NAMALWA (cell line): ENCODE results near the gene RNF4.
"Not testable (repeated sequence)": the region's sequence is repeated elsewhere in the genome, so short reads cannot be mapped to it uniquely, and the experiment has no call there.

Experiments used
- DNase-seq: peaks from one replicate; pipeline ENCODE4 v3.0.0-alpha.2; 2015; ENCODE audit warnings: low spot score

Gene RNF4

DNA sequence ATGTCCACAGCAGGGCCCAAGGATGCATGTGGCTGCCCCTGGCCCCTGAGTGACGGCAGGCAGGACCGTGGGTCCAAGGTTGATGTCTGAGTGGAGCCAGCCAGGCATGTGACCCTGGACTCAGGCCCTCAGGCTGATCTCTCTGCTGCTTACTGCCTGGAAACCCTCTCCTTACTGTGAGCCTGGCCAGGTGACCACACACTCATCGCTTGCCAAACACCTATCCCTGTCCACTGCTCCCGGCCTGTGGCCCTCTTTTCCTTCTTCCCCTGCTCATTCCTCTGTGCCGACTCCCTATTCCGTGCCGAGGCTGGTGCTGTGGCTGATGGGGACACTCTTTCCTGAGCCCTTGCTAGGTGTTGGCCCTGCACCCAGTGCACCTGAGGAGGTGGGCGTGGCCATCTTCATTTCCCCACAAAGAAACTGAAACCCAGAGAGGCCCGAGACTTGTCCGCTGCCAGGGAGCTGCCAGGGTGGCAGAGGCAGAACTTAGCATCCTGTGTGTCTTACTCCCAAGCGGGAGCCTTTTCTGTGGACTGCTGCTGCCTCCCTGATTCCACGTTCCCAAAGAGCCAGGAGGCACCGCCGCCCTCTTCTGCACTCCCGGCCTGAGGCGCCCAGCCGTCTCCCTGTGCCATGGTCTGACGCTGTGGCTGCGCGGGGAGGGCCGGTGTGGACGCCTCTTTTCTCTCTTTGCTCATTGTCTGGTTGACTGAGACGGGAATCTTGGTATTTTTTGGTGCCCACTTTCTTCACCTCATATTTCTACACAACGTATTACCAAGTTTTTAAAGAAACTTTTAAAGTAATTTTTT, 11.2 kb upstream of the RNF4 start:
- no peak for DNase-seq

DNA sequence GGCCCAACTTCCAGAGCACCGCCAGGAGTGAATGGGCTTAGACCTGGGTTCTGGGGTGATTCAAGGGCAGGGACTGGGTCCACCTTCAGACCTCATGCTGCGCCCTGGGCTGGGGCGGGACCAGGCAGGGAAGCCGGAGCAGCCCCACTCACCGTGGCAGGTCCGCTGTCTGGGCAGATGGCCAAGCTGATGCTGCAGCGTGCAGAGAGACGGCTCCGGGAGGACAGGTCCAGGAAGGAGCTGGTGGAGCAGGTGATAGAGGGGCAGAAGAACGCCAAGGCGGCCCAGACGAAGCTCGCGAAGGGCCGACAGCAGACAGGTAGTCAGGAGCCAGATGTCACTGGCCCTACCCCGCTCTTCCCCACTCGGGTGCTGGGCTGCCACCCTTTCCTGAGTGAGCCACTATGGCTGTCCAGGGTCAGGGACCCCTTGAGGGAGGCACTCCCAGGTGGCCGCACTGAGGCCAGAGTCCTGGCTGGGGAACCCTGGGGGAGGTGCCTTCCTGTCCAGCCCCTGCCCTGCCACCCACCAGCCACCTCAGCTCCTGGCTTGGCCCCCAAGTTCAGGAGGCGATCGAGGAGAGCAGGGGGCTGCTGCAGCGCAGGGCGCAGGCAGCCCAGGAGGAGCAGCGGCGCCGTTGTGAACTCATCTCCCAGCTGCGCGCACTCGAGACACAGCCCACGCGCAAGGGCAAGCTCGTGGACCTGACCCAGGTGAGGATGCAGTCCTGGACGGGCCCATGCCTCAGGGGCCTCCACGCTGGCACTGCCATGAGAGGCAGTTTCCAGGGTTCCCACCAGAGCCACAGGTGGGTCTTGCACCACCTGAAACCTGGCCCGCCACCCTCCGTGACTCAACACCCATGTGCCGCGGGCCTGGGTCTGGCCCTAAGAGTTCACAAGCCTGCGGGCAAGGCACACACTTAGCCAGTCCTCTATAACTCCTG, 10.1 kb upstream of the RNF4 start:
- no peak for DNase-seq

DNA sequence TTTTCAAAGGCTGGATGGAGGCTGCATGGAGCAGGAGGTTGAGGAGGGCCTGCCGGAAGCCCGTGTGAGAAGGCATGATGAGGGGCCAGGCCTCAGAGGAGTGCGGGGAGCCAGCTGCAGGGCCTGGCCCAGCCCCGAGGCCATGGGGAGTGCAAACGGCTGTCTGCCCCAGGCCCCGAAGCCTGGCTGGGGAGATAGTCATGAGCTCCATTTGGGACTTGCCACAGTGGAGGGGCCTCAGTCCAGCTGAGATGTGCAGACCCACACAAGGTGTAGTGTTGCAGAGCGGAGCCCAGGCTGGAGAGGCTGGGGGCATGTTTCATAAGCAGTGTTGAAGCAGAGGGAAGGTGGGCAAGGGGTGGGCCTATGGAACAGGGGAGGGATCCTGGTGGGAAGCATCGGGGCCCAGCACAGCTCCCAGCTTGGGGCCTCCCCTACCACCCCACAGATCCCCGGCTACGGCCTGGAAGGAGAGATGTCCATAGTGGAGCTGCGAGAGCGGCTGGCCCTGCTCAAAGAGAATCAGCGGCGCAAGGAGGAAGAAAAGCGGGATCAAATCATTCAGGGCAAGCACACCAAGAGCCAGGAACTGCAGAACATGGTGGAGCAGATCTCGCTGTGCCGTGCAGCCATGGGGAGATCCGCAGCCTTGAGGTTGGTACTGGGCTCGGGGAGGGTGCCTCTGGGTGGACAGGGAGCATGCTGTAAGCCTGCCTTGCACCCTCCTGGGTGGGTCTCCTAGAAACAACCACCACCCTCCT, 9.1 kb upstream of the RNF4 start:
- DNase-seq = no peak

DNA sequence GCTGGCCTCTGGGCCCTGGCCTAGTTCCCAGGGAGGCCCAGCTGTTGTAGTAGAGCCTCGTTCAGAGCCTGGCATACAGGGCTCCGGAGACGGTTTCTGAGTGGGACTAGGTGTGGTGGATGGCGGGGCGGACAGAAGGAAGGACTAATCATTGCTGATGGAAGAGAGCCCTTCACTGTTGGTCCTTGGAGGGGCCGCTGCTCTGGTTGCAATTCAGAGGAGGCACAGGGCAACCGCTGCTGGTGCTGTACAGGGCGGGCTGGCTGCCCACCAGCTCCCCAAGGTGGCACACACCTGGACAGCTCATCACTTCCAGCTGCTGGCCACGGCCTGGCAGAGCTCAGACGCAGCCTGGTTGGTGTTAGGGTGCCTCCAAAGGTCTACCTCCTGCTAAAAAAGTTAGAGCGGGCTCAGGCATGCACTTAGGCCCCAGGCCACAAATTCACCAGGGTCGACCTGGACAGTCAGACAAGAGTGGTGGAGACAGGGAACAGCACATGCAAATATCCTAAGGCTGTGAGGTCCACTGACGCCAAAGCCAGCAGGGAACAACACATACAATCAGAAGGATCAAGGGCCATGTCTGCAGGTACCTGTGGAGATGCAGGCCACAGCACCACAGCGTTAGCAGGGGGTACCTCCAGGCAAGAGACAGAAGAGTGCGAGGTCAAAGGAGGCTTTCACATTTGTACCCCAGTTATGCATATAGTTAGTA, 7.5 kb upstream of the RNF4 start:
- DNase-seq = no peak

DNA sequence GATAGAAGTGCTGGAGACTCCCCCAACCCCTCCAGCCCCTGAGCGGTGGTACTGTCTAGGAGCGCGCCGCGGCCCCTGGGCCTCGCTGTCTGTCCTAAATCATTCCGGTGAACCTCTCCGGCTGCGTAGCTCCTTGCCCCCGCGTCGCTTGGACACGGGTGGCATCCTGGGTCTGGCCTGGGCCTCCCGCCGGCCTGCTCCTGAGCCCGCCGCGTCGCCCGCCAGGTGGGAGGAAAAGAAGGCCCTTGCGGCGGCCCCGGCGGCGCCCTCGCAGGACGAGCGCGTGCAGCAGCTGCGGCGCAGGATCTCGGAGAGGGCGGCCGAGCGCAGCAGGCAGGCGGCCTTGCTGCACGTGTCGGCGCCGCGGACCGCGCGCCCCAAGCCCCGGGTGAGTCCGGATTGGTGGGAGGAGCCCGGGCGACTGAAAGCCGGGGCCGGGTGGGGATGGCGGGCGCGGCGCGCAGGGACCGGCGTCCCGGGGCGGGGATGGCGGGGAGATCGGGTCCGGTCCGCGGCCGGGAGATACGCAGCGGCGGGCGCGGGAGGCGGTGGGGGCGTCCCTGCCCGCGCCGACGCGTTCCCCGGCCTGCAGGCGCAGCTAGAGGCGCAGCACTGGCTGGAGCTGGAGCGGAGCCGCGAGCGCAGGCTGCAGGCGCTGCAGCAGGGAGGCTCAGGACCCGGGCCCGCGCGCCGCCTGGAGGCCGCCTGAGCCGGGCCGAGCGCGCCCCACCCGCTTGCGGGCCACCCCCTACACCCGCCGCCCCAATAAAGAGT, 6.5 kb upstream of the RNF4 start:
- peak; percentile 76 for DNase-seq

DNA sequence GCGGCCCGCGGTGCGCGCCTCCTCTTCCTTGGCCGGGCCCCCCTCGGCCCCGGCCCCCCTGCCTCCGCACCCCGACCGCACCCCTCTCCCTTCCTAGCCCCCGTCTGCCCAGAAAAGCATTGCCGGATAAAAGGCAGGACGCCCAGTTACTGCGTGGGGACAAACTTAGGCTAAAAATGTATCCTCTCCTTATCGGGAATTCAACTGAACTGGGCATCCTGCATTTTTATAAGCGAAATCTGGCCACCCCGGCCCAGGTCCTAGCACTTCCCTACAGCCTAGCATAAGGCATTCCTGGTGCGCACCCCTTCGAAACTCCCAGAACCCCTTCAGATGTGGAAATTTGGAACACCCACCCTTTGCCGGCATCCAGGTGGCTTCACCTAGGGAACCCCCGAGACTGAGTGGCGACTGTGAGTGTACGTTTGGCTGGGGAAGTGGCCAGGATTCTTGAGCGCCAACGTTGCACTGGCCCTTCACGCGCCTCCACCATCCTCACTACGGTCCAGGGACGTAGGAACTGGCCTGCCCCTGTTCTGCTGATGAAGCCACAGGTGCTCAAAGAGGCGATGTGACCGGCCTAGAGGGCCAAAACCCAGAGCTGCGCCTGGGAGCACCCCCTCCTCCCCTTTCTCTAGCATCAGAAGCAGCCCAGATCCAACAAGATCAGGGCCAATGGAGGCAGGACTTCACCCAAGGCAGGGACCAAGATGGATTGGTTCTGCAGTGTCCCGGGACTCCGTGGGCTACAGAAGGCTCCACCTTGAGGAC, 5.7 kb upstream of the RNF4 start:
- no peak for DNase-seq

DNA sequence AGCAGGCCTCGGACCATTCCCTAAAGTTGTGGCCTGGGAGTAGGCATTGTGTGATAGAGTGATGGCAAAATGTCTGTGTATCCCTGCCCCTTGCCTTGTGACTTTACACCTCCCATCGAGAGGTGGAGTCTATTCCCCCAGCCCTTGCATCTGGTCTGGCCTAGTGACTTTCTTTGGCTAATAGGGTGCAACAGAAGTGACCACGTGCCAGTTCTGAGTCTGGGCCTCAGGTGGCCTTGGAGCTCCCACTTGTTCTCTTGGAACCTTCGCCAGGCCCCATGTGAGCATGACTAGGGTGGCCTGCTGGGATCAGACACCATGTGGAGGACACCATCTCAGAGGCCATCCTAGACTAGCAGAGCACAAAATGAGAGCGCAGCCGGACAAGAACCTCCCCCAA, 3.9 kb upstream of the RNF4 start:
- DNase-seq = no peak

DNA sequence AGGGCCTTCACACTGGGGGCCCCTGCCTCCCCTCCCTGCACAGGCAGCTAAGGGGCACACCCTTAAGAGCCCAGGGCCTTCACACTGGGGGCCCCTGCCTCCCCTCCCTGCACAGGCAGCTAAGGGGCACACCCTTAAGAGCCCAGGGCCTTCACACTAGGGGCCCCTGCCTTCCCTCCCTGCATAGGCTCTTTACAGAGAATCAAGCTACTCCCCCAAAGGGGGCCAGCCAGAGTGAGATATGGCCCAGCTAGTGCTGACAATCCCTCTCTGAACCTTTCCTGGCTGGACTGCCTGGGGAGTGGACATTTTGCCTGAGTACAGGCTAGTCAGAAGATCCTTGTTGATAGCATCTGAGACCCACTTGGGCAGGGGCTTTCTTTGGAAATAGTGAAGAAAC, 3.4 kb upstream of the RNF4 start:
- not testable (repeated sequence) for DNase-seq

DNA sequence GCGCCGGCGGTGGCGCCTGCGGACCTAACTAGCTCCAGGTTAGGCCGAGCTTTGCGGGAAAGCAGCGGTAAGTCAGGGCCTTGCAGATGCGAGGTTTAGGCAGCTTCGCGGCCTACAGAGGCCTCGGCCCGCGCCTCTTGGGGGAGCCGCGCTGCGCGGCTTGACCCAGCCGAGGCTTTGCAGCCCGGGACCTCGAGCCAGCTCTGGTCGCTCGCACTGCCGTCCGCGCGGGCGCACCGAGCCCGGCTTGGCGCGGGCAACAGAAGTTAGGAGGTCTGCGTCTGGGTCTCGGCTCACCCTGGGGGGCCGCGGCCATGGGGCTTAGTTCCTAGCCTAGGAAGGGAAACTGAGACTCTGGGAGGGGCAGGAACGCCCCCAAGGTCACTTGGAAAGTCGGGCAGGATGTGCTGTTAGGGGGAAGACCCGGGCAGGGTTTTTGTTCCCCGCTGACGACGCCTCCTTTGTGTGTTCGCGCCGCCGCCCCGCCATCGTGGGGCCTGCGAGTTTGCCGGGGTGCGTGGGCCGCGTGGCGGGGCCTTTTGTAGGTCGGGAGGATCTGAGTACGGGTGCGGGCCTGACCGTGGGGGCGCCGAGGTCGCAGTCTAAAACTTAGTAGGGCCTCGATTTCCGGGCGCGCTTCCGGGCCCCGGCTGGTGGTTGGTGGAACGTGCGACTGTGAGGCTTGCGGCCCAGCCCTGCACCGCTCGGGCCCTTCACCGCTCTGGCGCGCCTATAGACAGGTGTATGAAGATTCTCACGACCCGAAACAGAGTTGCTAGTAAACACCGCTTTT, 482 bp downstream of the RNF4 start:
- peak; percentile 76 for DNase-seq

DNA sequence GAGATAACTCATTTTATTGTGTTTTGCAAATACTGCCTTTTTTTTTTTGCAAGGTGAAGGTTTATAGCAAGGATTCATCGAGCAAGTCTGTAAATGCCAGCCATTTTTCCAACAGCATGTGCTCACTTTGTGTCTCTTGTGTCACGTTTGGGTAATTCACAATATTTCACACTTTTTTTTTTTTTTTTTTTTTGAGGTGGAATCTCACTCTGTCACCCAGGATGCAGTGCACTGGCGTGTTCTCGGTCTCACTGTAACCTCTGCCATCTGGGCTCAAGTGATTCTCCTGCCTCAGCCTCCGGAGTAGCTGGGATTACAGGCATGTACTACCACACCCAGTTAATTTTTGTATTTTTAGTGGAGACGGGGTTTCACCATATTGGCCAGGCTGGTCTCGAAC, 1.9 kb downstream of the RNF4 start:
- no peak for DNase-seq

DNA sequence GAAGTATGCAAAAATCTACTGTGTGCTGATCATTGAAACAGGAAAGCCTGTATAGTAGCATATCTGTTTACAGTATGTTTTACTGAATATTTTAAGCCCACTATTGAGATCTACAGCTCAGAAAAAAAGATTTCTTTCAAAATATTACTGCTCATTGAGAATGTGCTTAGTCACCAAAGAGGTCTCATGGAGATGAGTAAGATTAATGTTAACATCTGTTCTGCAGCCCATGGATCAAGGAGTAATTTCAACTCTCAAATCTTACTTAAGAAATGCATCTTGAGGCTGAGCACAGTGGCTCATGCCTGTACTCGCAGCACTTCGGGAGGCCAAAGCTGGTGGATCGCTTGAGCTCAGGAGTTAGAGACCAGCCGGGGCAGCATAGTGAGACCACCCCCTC, 3.3 kb downstream of the RNF4 start:
- DNase-seq = no peak

DNA sequence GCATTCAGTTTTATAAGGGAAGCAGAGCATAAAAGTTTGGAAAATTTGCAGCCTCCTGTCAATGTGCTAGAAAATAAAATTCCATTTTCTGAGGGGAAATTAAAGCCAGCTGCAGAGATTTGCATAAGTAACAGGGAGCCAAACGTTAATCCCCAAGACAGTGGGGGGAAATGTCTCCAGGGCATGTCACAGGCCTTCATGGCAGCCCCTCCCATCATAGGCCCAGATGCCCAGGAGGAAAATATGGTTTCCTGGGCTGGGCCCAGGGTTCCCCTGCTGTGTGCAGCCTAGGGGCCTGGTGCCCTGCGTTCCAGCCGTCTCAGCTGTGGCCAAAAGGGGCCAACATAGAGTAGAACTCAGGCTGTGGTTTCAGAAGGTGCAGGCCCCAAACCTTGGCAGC, 9.3 kb downstream of the RNF4 start:
- no peak for DNase-seq

DNA sequence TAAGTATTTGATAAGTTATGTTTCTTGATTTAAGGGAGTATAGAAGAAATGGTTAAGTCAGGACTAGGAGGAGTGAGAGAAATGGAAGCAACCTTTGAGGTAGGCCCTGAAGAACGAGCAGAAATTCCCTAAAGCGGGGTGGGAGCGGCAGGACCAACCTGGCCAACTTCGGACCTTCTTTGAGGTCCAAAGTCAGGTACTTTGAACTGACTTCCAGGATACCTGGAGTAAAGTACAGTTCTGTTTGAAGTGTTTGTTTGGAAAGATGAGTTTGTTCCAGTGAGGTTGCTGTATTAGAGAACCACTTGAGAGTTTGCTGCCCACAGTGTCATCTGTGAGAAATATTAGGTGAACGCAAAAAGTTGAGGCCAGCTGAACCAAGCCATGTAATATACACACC, 11.7 kb downstream of the RNF4 start:
- no peak for DNase-seq

DNA sequence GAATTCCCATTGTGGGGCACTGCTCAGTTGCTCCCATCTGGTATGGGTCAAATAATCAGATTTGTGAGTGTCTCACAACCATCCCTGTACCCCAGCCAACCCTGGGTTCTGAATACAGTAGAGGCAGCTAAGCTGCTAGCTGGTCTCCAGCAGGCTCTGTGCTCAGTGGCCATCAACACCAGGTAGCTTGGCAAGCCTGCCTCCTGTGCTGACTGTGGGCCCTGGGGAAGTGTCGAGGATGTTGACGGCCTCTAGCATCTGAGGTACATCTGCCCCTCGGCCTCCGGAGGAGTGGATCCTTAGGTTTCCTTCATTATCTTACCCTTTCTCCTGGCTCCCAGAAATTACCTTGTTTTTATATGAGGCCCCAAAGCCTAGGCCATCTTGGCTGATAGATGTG, 13.3 kb downstream of the RNF4 start:
- DNase-seq = no peak

DNA sequence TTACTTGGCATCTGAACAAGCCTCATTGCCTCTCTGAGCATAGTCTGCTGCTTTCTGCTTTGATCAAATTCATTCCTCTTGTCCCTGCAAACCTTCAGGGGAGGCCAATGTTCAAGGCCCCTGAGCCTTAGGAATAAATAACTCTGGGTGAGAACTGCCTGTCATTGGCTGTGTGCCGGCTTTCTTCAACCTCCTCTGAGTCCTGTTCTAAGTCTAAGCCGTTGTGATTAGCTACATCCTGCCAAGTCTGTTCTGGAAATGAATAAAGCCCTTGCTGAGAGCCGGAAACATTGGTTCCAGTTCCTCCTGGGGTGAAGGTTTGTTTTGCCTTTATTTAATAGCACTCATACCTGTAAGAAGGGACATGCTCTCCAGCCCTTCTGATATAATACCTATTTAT, 13.8 kb downstream of the RNF4 start:
- peak; percentile 43 for DNase-seq

DNA sequence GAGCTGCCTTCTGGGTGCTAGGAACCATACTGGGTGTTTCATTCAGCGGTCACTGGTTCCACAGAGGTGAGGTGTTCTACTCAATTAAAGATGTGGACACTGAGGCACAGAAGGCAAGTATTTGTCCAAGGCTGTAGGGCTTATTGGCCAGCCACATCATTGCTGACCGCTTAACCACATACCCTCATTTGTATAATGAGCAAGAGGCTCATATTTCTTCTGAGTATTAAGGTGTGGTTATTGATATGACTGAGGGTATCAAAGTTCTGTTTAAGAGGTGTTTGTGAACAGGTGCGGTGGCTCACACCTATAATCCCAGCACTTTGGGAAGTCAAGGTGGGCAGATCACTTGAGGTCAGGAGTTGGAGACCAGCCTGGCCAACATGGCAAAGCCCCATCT, 14.3 kb downstream of the RNF4 start:
- DNase-seq = no peak

DNA sequence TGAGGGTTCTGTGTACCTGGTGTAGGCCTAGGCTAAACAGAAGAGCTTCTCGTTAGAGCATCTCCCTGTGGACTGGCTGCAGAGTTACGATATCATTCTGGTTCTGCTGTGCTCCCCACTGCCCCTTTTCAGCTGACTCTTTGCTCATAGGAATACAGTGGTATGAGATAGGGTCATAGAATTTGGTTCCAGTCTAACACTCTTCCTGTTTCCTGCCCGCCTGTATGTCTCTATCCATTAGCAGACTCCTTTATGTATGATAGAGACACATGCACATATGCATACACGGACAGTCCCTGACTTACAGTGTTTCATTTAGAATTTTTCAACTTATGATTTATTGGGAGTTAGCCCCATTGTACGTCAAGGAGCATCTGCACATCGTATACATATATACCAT, 15.3 kb downstream of the RNF4 start:
- peak; percentile 51 for DNase-seq

DNA sequence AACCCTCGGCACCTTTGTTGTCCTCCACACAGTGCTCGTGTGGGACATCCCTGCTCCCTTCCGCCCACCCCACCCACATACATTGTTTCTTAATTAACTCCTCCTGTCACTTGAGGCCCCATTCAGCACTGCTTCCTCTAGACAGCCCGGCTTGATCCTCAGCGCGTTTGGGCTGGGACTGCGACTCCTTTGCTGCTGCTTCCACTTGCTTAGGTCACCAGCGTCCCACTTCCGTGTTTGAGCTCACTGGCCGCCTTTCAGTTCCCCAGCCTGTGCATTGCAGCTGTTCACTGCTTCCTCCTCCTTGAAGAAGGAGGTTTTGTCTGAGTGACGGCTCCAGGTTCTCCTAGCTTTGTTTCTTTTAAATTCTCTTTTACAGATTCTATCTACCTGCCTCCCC, 16.1 kb downstream of the RNF4 start:
- DNase-seq = peak; percentile 91

DNA sequence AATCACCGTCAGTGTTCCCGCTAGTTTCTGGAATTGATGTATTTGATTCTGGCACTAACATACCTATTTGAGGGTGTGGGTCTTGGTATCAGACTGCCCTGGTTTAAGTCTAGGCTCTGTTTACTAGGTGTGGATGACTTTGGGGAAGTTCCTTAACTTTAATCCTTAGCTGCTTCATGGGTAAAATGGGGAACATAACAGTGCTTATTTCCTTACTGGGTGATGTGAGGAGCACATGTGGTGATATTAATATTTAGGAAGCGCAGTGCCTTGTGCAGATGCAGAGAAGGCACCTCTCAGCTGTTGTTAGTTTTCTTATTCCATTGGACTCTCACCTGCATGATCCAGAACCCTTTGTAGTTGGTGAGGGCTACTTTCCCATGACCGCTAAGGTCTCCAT, 17.1 kb downstream of the RNF4 start:
- no peak for DNase-seq
